ENCODE data around the gene OLIG2. TPM values are rescaled to one million over a fixed set of nuclear protein-coding genes. Genes with fewer than 3 reads are reported as not detected.

Gene OLIG2
- total RNA-seq, 1 donor from 2014 or later, result not detected

- intact Hi-C loops (cut with DNase I), result loop anchor here (2.0 kb wide), 1 partner anchor 48 kb away; the partner anchor contains the start of gene OLIG1
- no peaks in the 10 kb centered on the region for H3K36me3 ChIP-seq
- DNase-seq (ENCODE audit: extremely low spot score in 2 of 2), result no peak
- peaks cover 36% of the 10 kb centered on the region for H3K4me1 ChIP-seq
- TF ChIP-seq POLR2AphosphoS5 (IDR thresholded peaks at IDR 0.05; ENCODE audit: insufficient read depth in 1 of 2, low read depth in 1 of 2) (no peak), CTCF (IDR thresholded peaks at IDR 0.05) (no peak), POLR2A (IDR thresholded peaks at IDR 0.05) (no peak)
- no peaks in the 10 kb centered on the region for H3K9me3 ChIP-seq
- H3K27me3 ChIP-seq, result peaks cover 30% of the 10 kb centered on the region
- no peak overlapping the region for H3K27ac ChIP-seq
- no peak overlapping the region for H3K4me3 ChIP-seq
Observed at GRCh38 chr21:33022489-33022827, 3.3 kb upstream of the OLIG2 start.

- Histone ChIP-seq H3K27me3 (peaks cover 36% of the 10 kb centered on the region), H3K4me1 (peaks cover 40% of the 10 kb centered on the region), H3K4me3 (no peak overlapping the region), H3K36me3 (no peaks in the 10 kb centered on the region), H3K9me3 (no peaks in the 10 kb centered on the region), H3K27ac (no peak overlapping the region)
- TF ChIP-seq CTCF (IDR thresholded peaks at IDR 0.05), result no peak
- TF ChIP-seq POLR2AphosphoS5 (IDR thresholded peaks at IDR 0.05; ENCODE audit: insufficient read depth in 1 of 2, low read depth in 1 of 2), result no peak
- TF ChIP-seq POLR2A (IDR thresholded peaks at IDR 0.05), result no peak
- DNase-seq (ENCODE audit: extremely low spot score in 2 of 2), result no peak
- intact Hi-C loops (cut with DNase I), result loop anchor here (2.0 kb wide), 1 partner anchor 48 kb away; the partner anchor contains the start of gene OLIG1
Observed at GRCh38 chr21:33022828-33023573, 2.7 kb upstream of the OLIG2 start.

- peaks cover 38% of the 10 kb centered on the region for H3K27me3 ChIP-seq
- H3K9me3 ChIP-seq, result no peaks in the 10 kb centered on the region
- intact Hi-C loops (cut with DNase I), result loop anchor here (2.0 kb wide), 1 partner anchor 47 kb away; the partner anchor contains the start of gene OLIG1
- H3K4me1 ChIP-seq, result peaks cover 47% of the 10 kb centered on the region
- no peak overlapping the region for H3K27ac ChIP-seq
- H3K36me3 ChIP-seq, result no peaks in the 10 kb centered on the region
- DNase-seq (ENCODE audit: extremely low spot score in 2 of 2), result no peak
- TF ChIP-seq POLR2AphosphoS5 (IDR thresholded peaks at IDR 0.05; ENCODE audit: insufficient read depth in 1 of 2, low read depth in 1 of 2) (no peak), CTCF (IDR thresholded peaks at IDR 0.05) (no peak), POLR2A (IDR thresholded peaks at IDR 0.05) (no peak)
- H3K4me3 ChIP-seq, result no peak overlapping the region
Observed at GRCh38 chr21:33023574-33024200, 2.0 kb upstream of the OLIG2 start.

- intact Hi-C loops (cut with DNase I), result no loop called here
- DNase-seq (ENCODE audit: extremely low spot score in 2 of 2), result no peak
- TF ChIP-seq POLR2AphosphoS5 (IDR thresholded peaks at IDR 0.05; ENCODE audit: insufficient read depth in 1 of 2, low read depth in 1 of 2) (no peak), CTCF (IDR thresholded peaks at IDR 0.05) (no peak), POLR2A (IDR thresholded peaks at IDR 0.05) (no peak)
- H3K4me1 ChIP-seq, result peaks cover 55% of the 10 kb centered on the region
- no peak overlapping the region for H3K27ac ChIP-seq
- peaks cover 38% of the 10 kb centered on the region for H3K27me3 ChIP-seq
- H3K4me3 ChIP-seq, result no peak overlapping the region
- no peaks in the 10 kb centered on the region for H3K36me3 ChIP-seq
- H3K9me3 ChIP-seq, result no peaks in the 10 kb centered on the region
Observed at GRCh38 chr21:33024201-33025103, 1.3 kb upstream of the OLIG2 start.

Data from vagina (tissue), 2 donors.